Measurements from ENCODE around the gene ST6GALNAC3.

DNA sequence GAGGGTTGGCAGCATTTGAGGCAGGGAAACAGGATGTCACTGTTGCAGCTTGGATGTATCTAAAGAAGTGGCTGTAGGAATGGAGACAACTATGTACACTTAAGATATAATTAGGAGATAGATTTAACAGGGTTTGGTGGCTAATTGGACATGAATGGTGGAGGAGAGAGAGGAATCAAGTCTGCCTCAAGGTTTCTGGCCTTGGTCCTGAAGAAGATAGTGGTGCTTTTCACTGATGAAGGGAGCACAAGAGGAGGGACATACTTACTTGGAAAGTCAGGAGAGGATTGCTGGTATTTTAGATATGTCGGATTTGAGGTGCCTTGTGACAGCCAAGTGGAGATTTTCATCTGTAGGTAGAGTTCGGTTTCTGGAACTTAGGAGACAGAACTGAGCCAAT lies 123.9 kb downstream of the ST6GALNAC3 start:
- TF ChIP-seq FOXA1 (IDR thresholded peaks at IDR 0.05) = no peak
- TF ChIP-seq TARDBP (IDR thresholded peaks at IDR 0.05) = no peak
- TF ChIP-seq FOXK2 (IDR thresholded peaks at IDR 0.05) = no peak
- TF ChIP-seq BHLHE40 (IDR thresholded peaks at IDR 0.05; ENCODE audit: borderline replicate concordance) = no peak

All from HEK293T (cell line).